ENCODE results near the gene FAM110D. TPM values are rescaled to one million over a fixed set of nuclear protein-coding genes. Genes with fewer than 3 reads are reported as not detected.

Gene FAM110D
- polyA plus RNA-seq (2013): 0.39 and 0.53 TPM in 2 replicates

GRCh38 chr1:26158908-26159742 is at the start of gene FAM110D:
FAM110D (plus strand) TSS chr1:26159079; CDS start chr1:26161292, 2,213 bp downstream.
- no peak for DNase-seq

GRCh38 chr1:26109229-26110164 is 49.4 kb upstream of the FAM110D start:
- Histone ChIP-seq H3K18ac (ENCODE audit: low read length) (no peak overlapping the region), H2BK5ac (ENCODE audit: low read depth, low read length, poor library complexity) (no peak overlapping the region), H3K9ac (ENCODE audit: low read length) (no peak overlapping the region), H3K9me3 (ENCODE audit: insufficient read depth, low read depth, low read length) (peaks cover 2% of the 10 kb centered on the region), H3K79me1 (ENCODE audit: low read length) (peaks cover 9% of the 10 kb centered on the region), H3K14ac (ENCODE audit: low read length) (no peak overlapping the region), H3K4me2 (ENCODE audit: low read length) (no peak overlapping the region), H3K36me3 (ENCODE audit: control insufficient read depth in 1 of 2, insufficient read depth in 2 of 2, low read length in 2 of 2) (peaks cover 0 to 2% of the 10 kb centered on the region in 2 experiments), H3K4me3 (ENCODE audit: low read depth, low read length) (no peak overlapping the region), H3K4me1 (ENCODE audit: control insufficient read depth in 1 of 2, insufficient read depth in 2 of 2, low read length in 2 of 2) (peaks cover 3 to 5% of the 10 kb centered on the region in 2 experiments), H4K91ac (ENCODE audit: low read depth, low read length) (no peak overlapping the region), H4K8ac (ENCODE audit: low read depth, low read length) (no peak overlapping the region), H3K4ac (ENCODE audit: low read depth, low read length) (no peak overlapping the region), H2AFZ (ENCODE audit: insufficient read depth, low read length, poor library complexity) (no peak overlapping the region), H2BK120ac (ENCODE audit: insufficient read depth, low read length, poor library complexity) (no peak overlapping the region), H4K12ac (ENCODE audit: low read depth, low read length) (no peak overlapping the region), H3K27me3 (ENCODE audit: insufficient read depth, low read length) (no peaks in the 10 kb centered on the region), H3K23ac (ENCODE audit: low read length) (no peak overlapping the region), H2AK5ac (ENCODE audit: low read length) (no peak overlapping the region), H3K27ac (ENCODE audit: low read depth, low read length) (no peak overlapping the region), H3K79me2 (ENCODE audit: control insufficient read depth, insufficient read depth, low read length, poor library complexity) (peaks cover 5% of the 10 kb centered on the region), H2BK12ac (ENCODE audit: low read length) (no peak overlapping the region)
- DNase-seq: peak; percentile 57 to 82
- WGBS (ENCODE audit: extremely low coverage, insufficient coverage, insufficient read length): no CpG with 5 or more reads among the region's 5 CpGs

More at GRCh38 chr1:26158908-26159742, at the start of gene FAM110D:
- Histone ChIP-seq H2AFZ (ENCODE audit: insufficient read depth, low read length, poor library complexity) (peak within 1 kb of the TSS; percentile 11), H3K27ac (ENCODE audit: low read depth, low read length) (no peak within 1 kb of the TSS), H3K79me1 (ENCODE audit: low read length) (peaks cover 15% of the 10 kb centered on the region), H3K18ac (ENCODE audit: low read length) (peak within 1 kb of the TSS; percentile 25), H3K23ac (ENCODE audit: low read length) (no peak within 1 kb of the TSS), H2BK5ac (ENCODE audit: low read depth, low read length, poor library complexity) (peak within 1 kb of the TSS; percentile 42), H3K4me2 (ENCODE audit: low read length) (peak within 1 kb of the TSS; percentile 55), H3K9ac (ENCODE audit: low read length) (no peak within 1 kb of the TSS), H3K4me1 (ENCODE audit: control insufficient read depth in 1 of 2, insufficient read depth in 2 of 2, low read length in 2 of 2) (peaks cover 40 to 55% of the 10 kb centered on the region in 2 experiments), H3K9me3 (ENCODE audit: insufficient read depth, low read depth, low read length) (peaks cover 2% of the 10 kb centered on the region), H3K79me2 (ENCODE audit: control insufficient read depth, insufficient read depth, low read length, poor library complexity) (peaks cover 3% of the 10 kb centered on the region), H3K14ac (ENCODE audit: low read length) (peak within 1 kb of the TSS; percentile 56), H4K12ac (ENCODE audit: low read depth, low read length) (no peak within 1 kb of the TSS), H3K4ac (ENCODE audit: low read depth, low read length) (no peak within 1 kb of the TSS), H4K91ac (ENCODE audit: low read depth, low read length) (peak within 1 kb of the TSS; percentile 72), H2AK5ac (ENCODE audit: low read length) (peak within 1 kb of the TSS; percentile 44), H2BK120ac (ENCODE audit: insufficient read depth, low read length, poor library complexity) (peak within 1 kb of the TSS; percentile 48), H4K8ac (ENCODE audit: low read depth, low read length) (peak within 1 kb of the TSS; percentile 49), H2BK12ac (ENCODE audit: low read length) (peak within 1 kb of the TSS; percentile 91), H3K27me3 (ENCODE audit: insufficient read depth, low read length) (peaks cover 18% of the 10 kb centered on the region), H3K4me3 (ENCODE audit: low read depth, low read length) (no peak within 1 kb of the TSS), H3K36me3 (ENCODE audit: control insufficient read depth in 1 of 2, insufficient read depth in 2 of 2, low read length in 2 of 2) (no peaks in the 10 kb centered on the region)
- no CpG with 5 or more reads among the region's 6 CpGs for WGBS (ENCODE audit: extremely low coverage, insufficient coverage, insufficient read length)

- peak; percentile 34 to 65 for DNase-seq
- Histone ChIP-seq H4K8ac (ENCODE audit: low read depth, low read length) (peak overlapping the region; percentile 91), H2BK120ac (ENCODE audit: insufficient read depth, low read length, poor library complexity) (peak overlapping the region; percentile 64), H3K27me3 (ENCODE audit: insufficient read depth, low read length) (no peaks in the 10 kb centered on the region), H2BK5ac (ENCODE audit: low read depth, low read length, poor library complexity) (peak overlapping the region; percentile 53), H3K23ac (ENCODE audit: low read length) (no peak overlapping the region), H4K91ac (ENCODE audit: low read depth, low read length) (peak overlapping the region; percentile 85), H3K4ac (ENCODE audit: low read depth, low read length) (no peak overlapping the region), H3K4me1 (ENCODE audit: control insufficient read depth in 1 of 2, insufficient read depth in 2 of 2, low read length in 2 of 2) (peaks cover 3 to 5% of the 10 kb centered on the region in 2 experiments), H3K9ac (ENCODE audit: low read length) (peak overlapping the region; percentile 91), H3K27ac (ENCODE audit: low read depth, low read length) (peak overlapping the region; percentile 88), H3K4me2 (ENCODE audit: low read length) (peak overlapping the region; percentile 89), H2AFZ (ENCODE audit: insufficient read depth, low read length, poor library complexity) (peak overlapping the region; percentile 85), H3K14ac (ENCODE audit: low read length) (peak overlapping the region; percentile 90), H3K36me3 (ENCODE audit: control insufficient read depth in 1 of 2, insufficient read depth in 2 of 2, low read length in 2 of 2) (peaks cover 0 to 2% of the 10 kb centered on the region in 2 experiments), H3K79me2 (ENCODE audit: control insufficient read depth, insufficient read depth, low read length, poor library complexity) (peaks cover 5% of the 10 kb centered on the region), H2BK12ac (ENCODE audit: low read length) (no peak overlapping the region), H3K79me1 (ENCODE audit: low read length) (peaks cover 9% of the 10 kb centered on the region), H3K9me3 (ENCODE audit: insufficient read depth, low read depth, low read length) (peaks cover 2% of the 10 kb centered on the region), H3K4me3 (ENCODE audit: low read depth, low read length) (peak overlapping the region; percentile 95), H3K18ac (ENCODE audit: low read length) (peak overlapping the region; percentile 88), H2AK5ac (ENCODE audit: low read length) (no peak overlapping the region), H4K12ac (ENCODE audit: low read depth, low read length) (peak overlapping the region; percentile 85)
- WGBS (ENCODE audit: extremely low coverage, insufficient coverage, insufficient read length): no CpG with 5 or more reads among the region's 85 CpGs
These were observed 47.9 kb upstream of the FAM110D start for GRCh38 chr1:26110731-26111529.

All from trophoblast cell (in vitro differentiated cells and primary cell).